Measurements from ENCODE around the gene OR9G1. TPM values are rescaled to one million over a fixed set of nuclear protein-coding genes. Genes with fewer than 3 reads are reported as not detected.
"Not testable (repeated sequence)": the region's sequence is repeated elsewhere in the genome, so short reads cannot be mapped to it uniquely, and the experiment has no call there.

The OR9G1 gene
- total RNA-seq, 2 donors from 2014 or later, result not detected

- H3K4me3 ChIP-seq; H3K36me3 ChIP-seq; H3K9me3 ChIP-seq; H3K27me3 ChIP-seq (replicated peaks; ENCODE audit: insufficient read depth); DNase-seq (ENCODE audit: low spot score); intact Hi-C loops (cut with DNase I); H3K4me1 ChIP-seq (replicated peaks); H3K27ac ChIP-seq: not testable (repeated sequence)
- 23% methylated on average over 3 of the region's 3 CpGs for WGBS
- peak; percentile 55 for TF ChIP-seq POLR2AphosphoS5 (IDR thresholded peaks at IDR 0.05)
Measured at GRCh38 chr11:56691179-56691578, 7.7 kb upstream of the OR9G1 start.

- intact Hi-C loops (cut with DNase I), result no loop called here
- WGBS, result 65% methylated on average over 2 of the region's 2 CpGs
- no peak for TF ChIP-seq CTCF (IDR thresholded peaks at IDR 0.05)
- no peak for TF ChIP-seq POLR2AphosphoS5 (IDR thresholded peaks at IDR 0.05)
- no peak for TF ChIP-seq POLR2A (IDR thresholded peaks at IDR 0.05)
- H3K36me3 ChIP-seq, result no peaks in the 10 kb centered on the region
- no peak overlapping the region for H3K27ac ChIP-seq
- H3K9me3 ChIP-seq, result no peaks in the 10 kb centered on the region
- no peaks in the 10 kb centered on the region for H3K27me3 ChIP-seq (replicated peaks; ENCODE audit: insufficient read depth)
- no peaks in the 10 kb centered on the region for H3K4me1 ChIP-seq (replicated peaks)
- DNase-seq (ENCODE audit: low spot score), result no peak
- no peak overlapping the region for H3K4me3 ChIP-seq
Measured at GRCh38 chr11:56693428-56693827, 5.5 kb upstream of the OR9G1 start.

- no peak overlapping the region for H3K4me3 ChIP-seq
- intact Hi-C loops (cut with DNase I), result no loop called here
- no peaks in the 10 kb centered on the region for H3K36me3 ChIP-seq
- WGBS, result 62% methylated on average over 10 of the region's 10 CpGs
- H3K27ac ChIP-seq, result no peak overlapping the region
- TF ChIP-seq CTCF (IDR thresholded peaks at IDR 0.05) (no peak), POLR2A (IDR thresholded peaks at IDR 0.05) (no peak), POLR2AphosphoS5 (IDR thresholded peaks at IDR 0.05) (no peak)
- DNase-seq (ENCODE audit: low spot score), result no peak
- no peaks in the 10 kb centered on the region for H3K4me1 ChIP-seq (replicated peaks)
- H3K9me3 ChIP-seq, result no peaks in the 10 kb centered on the region
- H3K27me3 ChIP-seq (replicated peaks; ENCODE audit: insufficient read depth), result no peaks in the 10 kb centered on the region
Measured at GRCh38 chr11:56700242-56700913, 1.5 kb downstream of the OR9G1 start.

- WGBS, result 65% methylated on average over 8 of the region's 8 CpGs
- intact Hi-C loops (cut with DNase I), result no loop called here
- no peak for TF ChIP-seq POLR2A (IDR thresholded peaks at IDR 0.05)
- TF ChIP-seq CTCF (IDR thresholded peaks at IDR 0.05), result no peak
- no peak for TF ChIP-seq POLR2AphosphoS5 (IDR thresholded peaks at IDR 0.05)
Measured at GRCh38 chr11:56700914-56701485, 2.1 kb downstream of the OR9G1 start.

GRCh38 chr11:56705784-56706396 is 7.0 kb downstream of the OR9G1 start:
- 54% methylated on average over 1 of the region's 1 CpG for WGBS
- Histone ChIP-seq H3K9me3 (no peaks in the 10 kb centered on the region), H3K27ac (no peak overlapping the region), H3K27me3 (replicated peaks; ENCODE audit: insufficient read depth) (no peaks in the 10 kb centered on the region), H3K36me3 (no peaks in the 10 kb centered on the region), H3K4me3 (no peak overlapping the region), H3K4me1 (replicated peaks) (no peaks in the 10 kb centered on the region)
- DNase-seq (ENCODE audit: low spot score), result no peak
- intact Hi-C loops (cut with DNase I), result no loop called here
- TF ChIP-seq CTCF (IDR thresholded peaks at IDR 0.05), result no peak
- no peak for TF ChIP-seq POLR2A (IDR thresholded peaks at IDR 0.05)
- TF ChIP-seq POLR2AphosphoS5 (IDR thresholded peaks at IDR 0.05), result no peak

More at GRCh38 chr11:56700914-56701485, 2.1 kb downstream of the OR9G1 start:
- Histone ChIP-seq H3K27me3 (replicated peaks; ENCODE audit: insufficient read depth) (no peaks in the 10 kb centered on the region), H3K4me1 (replicated peaks) (no peaks in the 10 kb centered on the region), H3K4me3 (no peak overlapping the region), H3K36me3 (no peaks in the 10 kb centered on the region), H3K9me3 (no peaks in the 10 kb centered on the region), H3K27ac (no peak overlapping the region)
- no peak for DNase-seq (ENCODE audit: low spot score)

Measured in prostate gland (tissue), 2 donors.